ENCODE measurements around the gene MAPK8IP3.
A peak's percentile ranks its signal among the peaks of the same experiment; 100 is the strongest.

Gene MAPK8IP3

GRCh38 chr16:1763521-1764511 is 57.8 kb downstream of the MAPK8IP3 start:
- no peaks in the 10 kb centered on the region for H3K9me3 ChIP-seq (ENCODE audit: insufficient read depth, low read length, severe bottlenecking)
- no peak overlapping the region for H2AFZ ChIP-seq (ENCODE audit: low read depth, low read length)
- DNase-seq (no peak), ATAC-seq (ENCODE audit: insufficient read depth, low read depth) (peak; percentile 25; the same call in 1 of the 3 replicates)
- H3K9ac ChIP-seq (ENCODE audit: low read depth, low read length): no peak overlapping the region
- no peak overlapping the region for H3K4me3 ChIP-seq (ENCODE audit: low read depth in 1 of 2, low read length in 2 of 2)
- peaks cover 93% of the 10 kb centered on the region for H3K36me3 ChIP-seq (ENCODE audit: insufficient read depth, low read length)
- H3K4me2 ChIP-seq (ENCODE audit: insufficient read depth, low read length): no peak overlapping the region
- H3K27me3 ChIP-seq (ENCODE audit: insufficient read depth, low read length, poor library complexity): no peaks in the 10 kb centered on the region
- TF ChIP-seq CTCF (IDR thresholded peaks at IDR 0.05; ENCODE audit: borderline replicate concordance, extremely low read depth, low read length, poor library complexity, severe bottlenecking) (peak; percentile 50), EZH2 (IDR thresholded peaks at IDR 0.05; ENCODE audit: borderline replicate concordance, low read depth, low read length, severe bottlenecking) (no peak)
- peaks cover 3% of the 10 kb centered on the region; the same call in 1 of the 2 replicates for H4K20me1 ChIP-seq (ENCODE audit: insufficient read depth, low read length)
- H3K27ac ChIP-seq (ENCODE audit: low read length): no peak overlapping the region
- H3K4me1 ChIP-seq (ENCODE audit: insufficient read depth, low read length): no peaks in the 10 kb centered on the region
- no peaks in the 10 kb centered on the region for H3K79me2 ChIP-seq (ENCODE audit: insufficient read depth, low read length)

- Histone ChIP-seq H3K27me3 (ENCODE audit: insufficient read depth, low read length, poor library complexity) (no peaks in the 10 kb centered on the region), H2AFZ (ENCODE audit: low read depth, low read length) (no peak overlapping the region), H3K79me2 (ENCODE audit: insufficient read depth, low read length) (no peaks in the 10 kb centered on the region), H3K9me3 (ENCODE audit: insufficient read depth, low read length, severe bottlenecking) (no peaks in the 10 kb centered on the region), H3K27ac (ENCODE audit: low read length) (no peak overlapping the region), H3K4me1 (ENCODE audit: insufficient read depth, low read length) (no peaks in the 10 kb centered on the region), H3K36me3 (ENCODE audit: insufficient read depth, low read length) (peaks cover 94% of the 10 kb centered on the region), H3K4me3 (ENCODE audit: low read depth in 1 of 2, low read length in 2 of 2) (no peak overlapping the region), H3K9ac (ENCODE audit: low read depth, low read length) (no peak overlapping the region), H4K20me1 (ENCODE audit: insufficient read depth, low read length) (peaks cover 8% of the 10 kb centered on the region; the same call in 1 of the 2 replicates), H3K4me2 (ENCODE audit: insufficient read depth, low read length) (no peak overlapping the region)
- DNase-seq: no peak
- TF ChIP-seq EZH2 (IDR thresholded peaks at IDR 0.05; ENCODE audit: borderline replicate concordance, low read depth, low read length, severe bottlenecking) (no peak), CTCF (IDR thresholded peaks at IDR 0.05; ENCODE audit: borderline replicate concordance, extremely low read depth, low read length, poor library complexity, severe bottlenecking) (no peak)
- ATAC-seq (ENCODE audit: insufficient read depth, low read depth): no peak
These were observed 59.0 kb downstream of the MAPK8IP3 start for GRCh38 chr16:1764971-1765370.

DNA sequence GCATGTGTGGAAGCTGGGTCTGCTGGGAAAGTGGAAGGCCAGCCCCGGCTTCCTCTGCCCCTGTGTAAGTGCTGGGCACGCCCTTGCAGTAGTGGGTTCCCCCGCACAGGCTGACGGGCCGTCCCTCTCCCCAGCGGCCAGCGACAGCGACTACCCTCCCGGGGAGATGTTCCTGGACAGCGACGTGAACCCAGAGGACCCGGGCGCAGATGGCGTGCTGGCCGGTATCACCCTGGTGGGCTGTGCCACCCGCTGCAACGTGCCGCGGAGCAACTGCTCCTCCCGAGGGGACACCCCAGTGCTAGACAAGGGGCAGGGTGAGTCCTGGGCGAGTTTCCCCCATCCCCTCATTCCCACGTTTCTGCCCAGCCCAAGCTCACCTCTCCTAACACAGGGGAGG is 59.8 kb downstream of the MAPK8IP3 start:
- Histone ChIP-seq H3K4me1 (ENCODE audit: insufficient read depth, low read length) (no peaks in the 10 kb centered on the region; the same call in 1 of the 2 replicates), H3K4me2 (ENCODE audit: insufficient read depth, low read length) (no peak overlapping the region), H4K20me1 (ENCODE audit: insufficient read depth, low read length) (peaks cover 14% of the 10 kb centered on the region; the same call in 1 of the 2 replicates), H3K36me3 (ENCODE audit: insufficient read depth, low read length) (peaks cover 93% of the 10 kb centered on the region), H2AFZ (ENCODE audit: low read depth, low read length) (no peak overlapping the region), H3K9ac (ENCODE audit: low read depth, low read length) (no peak overlapping the region), H3K27me3 (ENCODE audit: insufficient read depth, low read length, poor library complexity) (no peaks in the 10 kb centered on the region), H3K79me2 (ENCODE audit: insufficient read depth, low read length) (no peaks in the 10 kb centered on the region), H3K9me3 (ENCODE audit: insufficient read depth, low read length, severe bottlenecking) (no peaks in the 10 kb centered on the region), H3K4me3 (ENCODE audit: low read depth in 1 of 2, low read length in 2 of 2) (no peak overlapping the region), H3K27ac (ENCODE audit: low read length) (no peak overlapping the region)
- DNase-seq (no peak), ATAC-seq (ENCODE audit: insufficient read depth, low read depth) (no peak)
- TF ChIP-seq CTCF (IDR thresholded peaks at IDR 0.05; ENCODE audit: borderline replicate concordance, extremely low read depth, low read length, poor library complexity, severe bottlenecking): no peak
- TF ChIP-seq EZH2 (IDR thresholded peaks at IDR 0.05; ENCODE audit: borderline replicate concordance, low read depth, low read length, severe bottlenecking): no peak

Data from DND-41 (cell line).